NCI-H2196 (cell line): ENCODE measurements around the gene FILIP1.
"Not testable (repeated sequence)": the region's sequence is repeated elsewhere in the genome, so short reads cannot be mapped to it uniquely, and the experiment has no call there.

Experiments used
- DNase-seq: peaks from one replicate; lab custom pipeline; 2025; ENCODE audit not compliant: unreplicated experiment; lab: John Stamatoyannopoulos, UW

Gene FILIP1

GRCh38 chr6:75460681-75461080, 32.9 kb downstream of the FILIP1 start:
- DNase-seq: no peak

- no peak for DNase-seq
These were observed 34.7 kb downstream of the FILIP1 start for GRCh38 chr6:75458895-75459294.

- no peak for DNase-seq
These were observed 42.7 kb downstream of the FILIP1 start for GRCh38 chr6:75450903-75451302.

GRCh38 chr6:75449630-75450206, 43.9 kb downstream of the FILIP1 start:
- no peak for DNase-seq

- no peak for DNase-seq
These were observed 47.2 kb downstream of the FILIP1 start for GRCh38 chr6:75446241-75446880.

GRCh38 chr6:75445738-75446137, 47.9 kb downstream of the FILIP1 start:
- DNase-seq: no peak

GRCh38 chr6:75444899-75445298, 48.7 kb downstream of the FILIP1 start:
- no peak for DNase-seq

- DNase-seq: not testable (repeated sequence)
These were observed 51.7 kb downstream of the FILIP1 start for GRCh38 chr6:75441883-75442282.

- not testable (repeated sequence) for DNase-seq
These were observed 52.1 kb downstream of the FILIP1 start for GRCh38 chr6:75441479-75441878.

- DNase-seq: no peak
These were observed 55.0 kb downstream of the FILIP1 start for GRCh38 chr6:75438442-75439116.

GRCh38 chr6:75438013-75438431, 55.6 kb downstream of the FILIP1 start:
- no peak for DNase-seq

- DNase-seq: no peak
These were observed 56.1 kb downstream of the FILIP1 start for GRCh38 chr6:75437421-75437891.

- no peak for DNase-seq
These were observed 56.7 kb downstream of the FILIP1 start for GRCh38 chr6:75436869-75437268.

- DNase-seq: not testable (repeated sequence)
These were observed 60.8 kb downstream of the FILIP1 start for GRCh38 chr6:75432809-75433208.

GRCh38 chr6:75431379-75431778, 62.2 kb downstream of the FILIP1 start:
- no peak for DNase-seq

GRCh38 chr6:75430631-75431325, 62.8 kb downstream of the FILIP1 start:
- no peak for DNase-seq

- DNase-seq: no peak
These were observed 64.4 kb downstream of the FILIP1 start for GRCh38 chr6:75429061-75429703.

GRCh38 chr6:75428204-75428603, 65.4 kb downstream of the FILIP1 start:
- no peak for DNase-seq

GRCh38 chr6:75427329-75427728, 66.3 kb downstream of the FILIP1 start:
- no peak for DNase-seq

- no peak for DNase-seq
These were observed 68.7 kb downstream of the FILIP1 start for GRCh38 chr6:75424618-75425548.
